Lower leg skin (tissue), 3 donors: ENCODE measurements around the gene CACNA1S.

Experiments used
- POLR2A ChIP-seq, 2 donors: fragments of 450-650 bp; IDR thresholded peaks; one replicate each; pipeline ENCODE4 v1.6.1; 2016 to 2017; ENCODE audit warnings: antibody characterized with exemption in 2 of 2, mild to moderate bottlenecking in 1 of 2, moderate library complexity in 1 of 2
- TF ChIP-seq, protein P1 (sequence below), 3 donors: fragments of 450-650 bp; IDR thresholded peaks; one replicate each; pipeline ENCODE4 v1.5.1; 2016; ENCODE audit warnings: antibody characterized with exemption in 3 of 3, mild to moderate bottlenecking in 3 of 3, moderate library complexity in 2 of 3

DNA sequence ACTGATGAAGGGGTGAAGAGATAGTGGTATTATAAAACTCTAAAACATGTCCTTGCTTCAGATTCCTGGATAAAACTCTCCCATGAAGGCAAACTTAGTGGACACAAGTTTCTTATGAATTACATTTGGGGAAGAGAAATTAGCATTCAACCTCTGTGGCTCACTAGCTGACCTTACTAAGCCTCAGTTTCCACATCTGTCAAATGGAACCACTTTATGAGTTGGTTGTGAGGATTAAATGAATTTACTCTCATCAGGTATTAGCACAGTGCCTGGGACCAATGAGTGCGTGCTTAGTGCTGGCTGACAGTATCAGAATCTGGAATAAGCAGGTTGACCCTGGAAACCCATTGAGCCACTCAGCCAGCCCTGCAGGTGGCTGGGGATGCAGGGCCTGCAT lies 2.6 kb downstream of the CACNA1S start:
- TF ChIP-seq POLR2A (IDR thresholded peaks at IDR 0.05): no peak
- TF ChIP-seq, protein P1, sequence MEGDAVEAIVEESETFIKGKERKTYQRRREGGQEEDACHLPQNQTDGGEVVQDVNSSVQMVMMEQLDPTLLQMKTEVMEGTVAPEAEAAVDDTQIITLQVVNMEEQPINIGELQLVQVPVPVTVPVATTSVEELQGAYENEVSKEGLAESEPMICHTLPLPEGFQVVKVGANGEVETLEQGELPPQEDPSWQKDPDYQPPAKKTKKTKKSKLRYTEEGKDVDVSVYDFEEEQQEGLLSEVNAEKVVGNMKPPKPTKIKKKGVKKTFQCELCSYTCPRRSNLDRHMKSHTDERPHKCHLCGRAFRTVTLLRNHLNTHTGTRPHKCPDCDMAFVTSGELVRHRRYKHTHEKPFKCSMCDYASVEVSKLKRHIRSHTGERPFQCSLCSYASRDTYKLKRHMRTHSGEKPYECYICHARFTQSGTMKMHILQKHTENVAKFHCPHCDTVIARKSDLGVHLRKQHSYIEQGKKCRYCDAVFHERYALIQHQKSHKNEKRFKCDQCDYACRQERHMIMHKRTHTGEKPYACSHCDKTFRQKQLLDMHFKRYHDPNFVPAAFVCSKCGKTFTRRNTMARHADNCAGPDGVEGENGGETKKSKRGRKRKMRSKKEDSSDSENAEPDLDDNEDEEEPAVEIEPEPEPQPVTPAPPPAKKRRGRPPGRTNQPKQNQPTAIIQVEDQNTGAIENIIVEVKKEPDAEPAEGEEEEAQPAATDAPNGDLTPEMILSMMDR (IDR thresholded peaks at IDR 0.05): no peak
